HG03066 (cell line): ENCODE data around the gene MYPOP.
"Not testable (repeated sequence)": the region's sequence is repeated elsewhere in the genome, so short reads cannot be mapped to it uniquely, and the experiment has no call there.

Source experiments
- ATAC-seq: cut with Tn5 transposase; IDR thresholded peaks from one replicate; pipeline ENCODE4 v1.9.1; 2021; ENCODE audit warnings: low read depth; ENCODE audit not compliant: unreplicated experiment

Gene MYPOP

DNA sequence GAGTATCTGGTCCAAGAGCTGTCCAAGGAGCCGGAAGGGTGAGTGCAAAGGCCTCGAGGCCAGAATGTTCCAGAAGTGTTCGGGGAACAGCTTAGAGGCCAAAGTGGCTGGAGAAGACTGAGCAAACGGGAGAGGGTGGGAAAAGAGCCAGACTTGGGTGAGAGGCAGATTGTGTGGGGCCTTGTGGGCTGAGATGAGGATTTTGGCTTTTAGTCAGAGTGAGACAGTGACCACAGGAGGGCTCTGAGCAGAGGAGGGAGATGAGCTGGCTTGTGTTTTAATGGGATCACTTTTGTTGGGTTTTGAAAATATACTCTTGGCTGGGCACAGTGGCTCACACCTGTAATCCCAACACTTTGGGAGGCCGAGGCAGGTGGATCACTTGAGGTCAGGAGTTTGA lies 6.5 kb upstream of the MYPOP start:
- ATAC-seq, result no peak

DNA sequence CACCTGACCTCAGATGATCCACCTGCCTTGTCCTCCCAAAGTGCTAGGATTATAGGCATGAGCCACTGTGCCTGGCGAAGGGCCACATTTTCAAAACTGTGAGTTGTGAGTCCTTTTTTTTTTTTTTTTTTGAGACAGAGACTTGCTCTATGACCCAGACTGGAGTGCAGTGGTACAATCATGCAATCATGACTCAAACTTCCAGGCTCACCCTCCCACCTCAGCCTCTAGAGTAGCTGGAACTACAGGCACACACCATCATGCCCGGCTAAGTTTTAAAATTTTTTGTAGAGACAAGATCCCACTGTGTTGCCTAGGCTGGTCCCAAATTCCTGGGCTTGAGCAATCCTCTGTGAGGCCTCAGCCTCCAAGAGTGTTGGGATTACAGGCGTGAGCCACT lies 3.8 kb upstream of the MYPOP start:
- no peak for ATAC-seq

- no peak for ATAC-seq
Observed at GRCh38 chr19:45905011-45905410, 2.6 kb upstream of the MYPOP start.

DNA sequence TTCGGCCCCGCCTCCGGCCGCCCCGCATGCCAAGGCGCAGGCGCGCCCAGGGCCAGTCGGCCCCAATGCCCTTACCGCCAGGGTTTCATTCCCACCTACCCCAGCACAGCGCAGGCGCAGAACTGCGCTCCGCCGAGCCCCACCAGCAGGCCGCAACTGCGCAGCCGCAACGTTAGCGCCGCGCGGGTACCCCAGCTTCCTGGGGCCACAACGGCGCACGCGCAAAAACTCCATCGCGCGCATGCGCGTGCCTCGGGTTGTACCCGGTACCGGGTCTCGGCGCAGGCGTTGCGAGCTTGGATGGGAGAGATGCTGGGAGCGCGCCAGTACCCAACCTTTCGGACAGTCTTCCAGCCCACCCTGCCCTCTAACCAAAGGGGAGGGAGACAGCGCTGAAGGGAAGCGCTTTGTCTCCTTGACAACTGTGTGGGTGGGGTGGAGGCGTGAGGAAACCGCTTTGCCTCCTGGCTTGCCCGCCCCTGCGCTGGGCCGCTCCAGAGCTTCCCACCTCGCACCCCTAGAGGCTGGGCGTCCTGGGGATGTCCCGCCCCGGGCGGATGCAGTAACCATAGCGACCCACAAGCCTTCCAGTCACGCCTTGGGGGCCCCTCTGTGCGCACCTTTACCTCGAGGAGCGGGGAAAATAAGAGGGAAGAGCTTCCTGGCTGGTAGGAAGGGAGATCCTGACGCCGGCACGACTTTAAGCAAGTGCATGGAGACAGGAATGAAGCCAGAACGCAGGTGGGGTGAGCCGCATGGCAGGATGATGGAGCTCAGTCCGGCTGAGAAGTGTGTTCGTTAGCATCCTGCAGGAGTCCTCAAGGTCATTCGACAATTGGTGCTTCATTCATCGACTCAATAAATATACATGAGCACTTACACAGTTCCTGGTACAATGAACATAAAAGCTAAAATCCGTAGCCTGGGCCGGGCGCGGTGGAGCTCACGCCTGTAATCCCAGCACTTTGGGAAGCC lies 525 bp upstream of the MYPOP start:
- ATAC-seq, result peak; percentile 73

GRCh38 chr19:45901432-45901911 lies 941 bp downstream of the MYPOP start:
- no peak for ATAC-seq

GRCh38 chr19:45900738-45901431 lies 1.5 kb downstream of the MYPOP start:
- no peak for ATAC-seq

GRCh38 chr19:45899919-45900589 lies 2.4 kb downstream of the MYPOP start:
- ATAC-seq, result no peak

GRCh38 chr19:45899253-45899652 lies 3.2 kb downstream of the MYPOP start:
- ATAC-seq, result no peak

DNA sequence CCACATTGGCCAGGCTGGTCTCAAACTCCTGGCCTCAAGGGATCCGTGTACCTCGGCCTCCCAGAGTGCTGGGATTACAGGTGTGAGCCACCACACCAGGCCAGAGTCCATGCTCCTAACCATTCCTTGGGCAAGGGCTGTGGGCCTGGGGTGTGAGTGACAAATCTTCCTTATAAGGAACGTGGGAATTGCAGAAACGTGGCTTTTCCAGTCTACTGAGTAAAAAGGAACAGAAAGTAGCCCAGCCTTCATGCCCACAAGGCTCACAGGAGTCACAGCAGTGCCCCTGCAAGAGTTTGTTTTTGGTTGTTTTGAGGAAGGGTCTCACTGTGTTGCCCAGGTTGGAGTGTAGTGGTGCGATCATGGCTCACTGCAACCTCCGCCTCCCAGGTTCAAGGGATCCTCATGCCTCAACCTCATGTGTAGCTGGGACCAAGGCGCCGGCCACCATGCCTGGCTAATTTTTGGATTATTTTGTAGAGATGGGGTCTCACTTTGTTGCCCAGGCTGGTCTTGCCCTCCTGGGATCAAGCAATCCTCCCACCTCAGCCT lies 5.1 kb downstream of the MYPOP start:
- ATAC-seq, result no peak

GRCh38 chr19:45895983-45896599 lies 6.3 kb downstream of the MYPOP start:
- ATAC-seq, result not testable (repeated sequence)

DNA sequence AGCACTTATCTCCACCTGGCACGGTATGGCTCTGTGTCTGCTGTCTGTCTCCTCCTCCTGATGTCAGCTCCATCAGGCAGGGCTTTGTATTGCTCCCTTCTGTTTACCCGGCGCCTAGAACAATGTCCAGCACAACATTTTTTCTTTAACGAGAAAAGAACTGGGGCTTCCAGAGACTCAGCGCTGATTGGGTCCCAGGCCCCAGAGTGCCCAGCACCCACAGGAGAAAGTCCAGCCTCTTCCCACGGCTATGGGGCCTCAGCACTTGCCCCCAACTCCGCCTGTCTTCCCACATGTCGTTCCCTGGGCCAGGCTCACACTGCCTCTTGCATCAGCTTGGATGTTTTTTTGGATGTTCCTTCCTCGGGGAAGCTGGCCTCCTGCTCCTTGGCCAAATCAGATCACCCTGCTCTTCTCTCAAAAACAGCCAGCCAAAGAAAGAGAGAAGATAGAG lies 6.9 kb downstream of the MYPOP start:
- ATAC-seq, result no peak

GRCh38 chr19:45890877-45891276 lies 11.5 kb downstream of the MYPOP start:
- no peak for ATAC-seq

- ATAC-seq, result no peak
Observed at GRCh38 chr19:45889210-45889885, 13.1 kb downstream of the MYPOP start.

GRCh38 chr19:45887200-45887710 lies 15.2 kb downstream of the MYPOP start:
- no peak for ATAC-seq

DNA sequence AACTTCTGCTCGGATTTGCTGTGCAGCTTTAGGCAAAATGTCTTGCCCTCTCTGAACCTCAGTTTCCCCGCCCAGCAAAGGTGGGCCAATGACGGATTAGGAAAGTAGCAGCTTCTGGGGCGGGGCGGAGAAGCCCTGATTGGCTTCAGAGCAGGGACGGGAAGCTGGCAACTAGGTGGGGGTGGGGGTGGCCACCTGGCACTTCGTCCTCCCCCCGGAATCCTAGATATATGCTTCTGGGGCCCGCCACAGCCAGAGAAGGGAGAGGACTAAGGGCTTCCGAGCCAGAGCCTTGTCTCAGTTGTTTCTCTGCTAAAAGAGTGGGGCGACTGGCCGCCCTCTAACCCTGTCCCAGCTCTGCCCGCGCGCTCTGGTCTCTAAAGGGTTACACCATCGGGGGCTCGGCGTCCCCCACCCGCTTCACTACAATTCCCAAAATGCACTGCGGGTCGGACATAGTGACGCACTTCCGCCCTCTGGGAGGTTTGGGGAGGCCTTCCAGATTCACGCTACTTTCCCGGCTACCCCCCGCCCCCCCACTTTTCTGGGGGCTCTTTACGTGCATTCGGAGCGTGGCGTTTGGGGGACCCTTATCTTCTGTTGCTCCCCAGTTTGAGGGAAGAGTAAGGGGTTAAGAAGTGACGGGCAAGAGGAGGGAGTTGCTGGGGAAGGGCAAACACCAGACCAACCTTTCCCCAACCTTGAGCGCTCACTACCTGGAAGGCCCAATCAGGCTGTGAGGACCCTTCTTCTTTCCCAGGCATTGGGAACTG lies 15.8 kb downstream of the MYPOP start:
- peak; percentile 38 for ATAC-seq

GRCh38 chr19:45885556-45886426 lies 16.6 kb downstream of the MYPOP start, which contains the start of gene IRF2BP1:
IRF2BP1 (minus strand) TSS chr19:45886141; CDS start chr19:45885774, 367 bp downstream.
- peak; percentile 45 for ATAC-seq

DNA sequence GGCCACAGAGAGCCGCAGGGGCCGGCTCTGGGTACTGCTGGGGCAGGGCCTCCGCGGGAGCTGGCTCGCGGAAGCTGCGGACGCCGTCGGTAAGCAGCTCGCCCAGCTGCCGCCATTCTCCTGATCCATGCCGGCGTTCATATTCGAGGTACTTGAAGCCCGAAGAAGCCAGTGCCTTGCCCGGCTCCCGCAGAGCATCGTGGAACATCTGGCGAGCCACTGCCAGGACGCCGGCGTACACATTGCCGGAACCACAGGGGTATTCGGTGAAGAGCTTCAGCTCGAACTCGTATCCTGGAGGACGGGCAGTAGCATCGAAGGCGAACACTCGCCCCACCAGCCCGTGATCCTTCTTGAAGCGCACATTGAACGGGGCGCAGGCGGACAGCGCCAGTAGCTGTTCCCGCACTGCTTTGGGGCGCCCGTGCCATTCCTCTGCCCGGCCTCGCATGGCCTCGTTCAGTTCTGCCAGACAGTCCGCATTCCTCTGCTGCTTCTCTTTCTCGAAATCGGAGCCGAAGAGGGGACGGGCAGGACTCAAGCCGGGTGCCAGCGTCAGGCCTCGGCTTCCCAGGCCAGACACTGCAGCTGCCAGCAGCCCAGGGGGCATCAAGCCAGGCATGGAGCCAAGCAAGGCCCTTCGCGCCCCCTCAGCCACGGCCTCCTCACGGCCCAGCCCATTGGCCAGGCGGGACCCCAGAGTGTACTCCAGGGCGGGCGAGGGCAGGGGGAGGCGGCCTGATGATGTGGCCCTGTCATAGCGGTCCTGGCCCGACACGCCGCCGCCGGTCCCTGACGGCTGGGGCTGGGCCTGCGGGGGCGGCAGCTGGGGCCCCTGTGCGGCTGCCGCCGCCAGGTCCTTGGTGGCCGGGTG lies 17.5 kb downstream of the MYPOP start:
- no peak for ATAC-seq
